Spleen (tissue), 11 donors: ENCODE measurements around the gene MACROD2. TPM values are rescaled to one million over a fixed set of nuclear protein-coding genes. Genes with fewer than 3 reads are reported as not detected.
"Not testable (repeated sequence)": the region's sequence is repeated elsewhere in the genome, so short reads cannot be mapped to it uniquely, and the experiment has no call there.

Source experiments
- DNase-seq: peaks from one replicate; pipeline ENCODE4 v3.0.0-alpha.2; 2020
- H3K27ac ChIP-seq, 8 donors: fragments of 200-600 bp; sonication (generic) in 7 of 8; 1 replicate in 4 of 8; 2 replicates in 4 of 8; pipeline versions ENCODE4 v1.5.0 to v1.8.0; 2016 to 2021; ENCODE audit warnings: inconsistent platforms in 4 of 8, mild to moderate bottlenecking in 4 of 8, moderate library complexity in 1 of 8
- H3K27me3 ChIP-seq, 7 donors: fragments of 200-600 bp; sonication (generic) in 6 of 7; replicated peaks in 1 of 7; 1 replicate in 4 of 7; 2 replicates in 3 of 7; pipeline versions ENCODE4 v1.5.0 to v1.8.0; 2016 to 2021; ENCODE audit warnings: inconsistent platforms in 3 of 7, mild to moderate bottlenecking in 1 of 7
- H3K36me3 ChIP-seq, 6 donors: fragments of 200-600 bp; sonication (generic) in 5 of 6; 1 replicate in 4 of 6; 2 replicates in 2 of 6; pipeline versions ENCODE4 v1.5.0 to v1.8.0; 2016 to 2021; ENCODE audit warnings: inconsistent platforms in 2 of 6
- H3K4me1 ChIP-seq, 6 donors: fragments of 200-600 bp; sonication (generic) in 5 of 6; 1 replicate in 3 of 6; 2 replicates in 3 of 6; pipeline versions ENCODE4 v1.5.0 to v1.8.0; 2016 to 2021; ENCODE audit warnings: inconsistent platforms in 3 of 6
- H3K4me3 ChIP-seq, 8 donors: fragments of 200-600 bp; sonication (generic) in 7 of 8; 1 replicate in 4 of 8; 2 replicates in 4 of 8; pipeline versions ENCODE4 v1.5.0 to v1.8.0; 2016 to 2021; ENCODE audit warnings: inconsistent platforms in 4 of 8, mild to moderate bottlenecking in 4 of 8, moderate library complexity in 2 of 8
- H3K9me3 ChIP-seq, 8 donors: fragments of 200-600 bp; sonication (generic) in 7 of 8; 1 replicate in 4 of 8; 2 replicates in 4 of 8; pipeline versions ENCODE4 v1.5.0 to v1.8.0; 2016 to 2021; ENCODE audit warnings: inconsistent platforms in 4 of 8
- CTCF ChIP-seq, 11 experiments: fragments of 200-600 bp in 7 of 11; fragments of 450-650 bp in 4 of 11; sonication (generic) in 4 of 11; IDR thresholded peaks in 8 of 11; conservative IDR thresholded peaks in 3 of 11; 1 replicate in 7 of 11; 2 replicates in 4 of 11; pipeline versions ENCODE4 v1.4.0 to v1.8.0; 2016 to 2021; ENCODE audit warnings: antibody characterized with exemption in 11 of 11, inconsistent platforms in 4 of 11, mild to moderate bottlenecking in 1 of 11
- POLR2A ChIP-seq, 3 donors: fragments of 450-650 bp; IDR thresholded peaks; one replicate each; pipeline ENCODE4 v1.5.1; 2017; ENCODE audit warnings: antibody characterized with exemption in 3 of 3, mild to moderate bottlenecking in 1 of 3
- POLR2AphosphoS5 ChIP-seq, 3 donors: sonication (generic); formaldehyde crosslinking; IDR thresholded peaks; one replicate each; pipeline ENCODE4 v1.5.1; 2017; ENCODE audit warnings: antibody characterized with exemption in 3 of 3
- WGBS, 5 donors: extraction: QIAGEN DNeasy Blood & Tissue Kit in 3 of 5; methylation state at CpG; one replicate each; pipeline versions ENCODE4 v1.1.5 to v1.1.7; 2013 to 2018; 5-methylcytosine and 5-hydroxymethylcytosine counted together
- intact Hi-C: fragments of 100-400 bp; cut with DNase I; formaldehyde crosslinking; loops from one replicate; pipeline ENCODE4 v1.15.0; 2023; ENCODE audit warnings: low total_unique reads
- polyA plus RNA-seq, 3 donors: library from polyadenylated mRNA; stranded (reverse); fragments of 200-250 nt; gene quantifications; one replicate each; pipeline ENCODE4 v1.2.1, GENCODE V29; 2013
- total RNA-seq, 7 donors: library from RNA; depleted of rRNA in 3 of 7; stranded (reverse); fragments of >200 nt in 3 of 7; fragmentation: NEBNext Ultra II Directional in 4 of 7; extraction: Animal tissue kit (Norgen Biotek cat#: 25700) in 4 of 7; gene quantifications; one replicate each; pipeline versions ENCODE4 v1.1.0 to v1.2.1, GENCODE V29; 2016 to 2021
- donor health status: healthy with polysubstance abuse.
- donor health status: DM: no; HTN: no; CAD: no; lungs with moderate emphysema.
- donor health status: DM: no; HTN: no; CAD: no.
- donor health status: Bipolar disorder and iron deficiency.
- donor health status: healthy.
- donor health status: DM: no; HTN: no; CAD: no.
- donor health status: DM: yes; HTN: yes; CAD: no.

MACROD2 gene
- total and polyA plus RNA-seq, 10 donors, result 1.5 to 4.7 (median 3.4) TPM

GRCh38 chr20:15520930-15521524, 1525.7 kb downstream of the MACROD2 start:
- Histone ChIP-seq H3K27ac (no peak overlapping the region), H3K9me3 (peaks cover 0 to 3% (median 0%) of the 10 kb centered on the region in 8 donors), H3K36me3 (no peaks in the 10 kb centered on the region), H3K4me1 (no peaks in the 10 kb centered on the region), H3K4me3 (no peak overlapping the region), H3K27me3 (no peaks in the 10 kb centered on the region)
- 80 to 92% (median 84%) methylated on average over 6 of the region's 6 CpGs for WGBS, 5 donors
- TF ChIP-seq POLR2AphosphoS5 (IDR thresholded peaks at IDR 0.05), result no peak
- TF ChIP-seq POLR2A (IDR thresholded peaks at IDR 0.05), result no peak
- TF ChIP-seq CTCF (IDR thresholded peaks at IDR 0.05 in 8 of 11, conservative IDR thresholded peaks at IDR 0.05 in 3 of 11), result no peak
- DNase-seq, result no peak
- intact Hi-C loops, result no loop called here

GRCh38 chr20:15523400-15523799, 1528.1 kb downstream of the MACROD2 start:
- Histone ChIP-seq H3K27ac (no peak overlapping the region), H3K4me3 (no peak overlapping the region), H3K9me3 (peaks cover 0 to 8% (median 0%) of the 10 kb centered on the region in 8 donors), H3K36me3 (no peaks in the 10 kb centered on the region), H3K27me3 (no peaks in the 10 kb centered on the region), H3K4me1 (no peaks in the 10 kb centered on the region)
- DNase-seq, result no peak
- intact Hi-C loops, result no loop called here
- WGBS, 5 donors, result 55 to 88% (median 85%) methylated on average over 3 of the region's 3 CpGs
- no peak for TF ChIP-seq POLR2A (IDR thresholded peaks at IDR 0.05)

GRCh38 chr20:15528391-15529111, 1533.2 kb downstream of the MACROD2 start:
- 67 to 77% (median 73%) methylated on average over 4 of the region's 4 CpGs for WGBS, 5 donors
- H3K27me3 ChIP-seq, result no peaks in the 10 kb centered on the region
- H3K27ac ChIP-seq, result no peak overlapping the region
- intact Hi-C loops, result no loop called here
- no peaks in the 10 kb centered on the region for H3K36me3 ChIP-seq
- no peak for DNase-seq
- no peak for TF ChIP-seq POLR2AphosphoS5 (IDR thresholded peaks at IDR 0.05)
- no peaks in the 10 kb centered on the region for H3K4me1 ChIP-seq
- peaks cover 0 to 5% (median 0%) of the 10 kb centered on the region in 8 donors for H3K9me3 ChIP-seq
- no peak overlapping the region for H3K4me3 ChIP-seq

GRCh38 chr20:15535863-15536262, 1540.5 kb downstream of the MACROD2 start:
- no peaks in the 10 kb centered on the region for H3K4me1 ChIP-seq
- intact Hi-C loops, result no loop called here
- TF ChIP-seq POLR2A (IDR thresholded peaks at IDR 0.05) (no peak), POLR2AphosphoS5 (IDR thresholded peaks at IDR 0.05) (no peak), CTCF (IDR thresholded peaks at IDR 0.05 in 8 of 11, conservative IDR thresholded peaks at IDR 0.05 in 3 of 11) (no peak)
- 84 to 97% (median 91%) methylated on average over 3 of the region's 3 CpGs for WGBS, 5 donors
- no peak overlapping the region for H3K27ac ChIP-seq
- peaks cover 0 to 5% (median 0%) of the 10 kb centered on the region in 8 donors for H3K9me3 ChIP-seq
- no peaks in the 10 kb centered on the region for H3K36me3 ChIP-seq
- H3K27me3 ChIP-seq, result no peaks in the 10 kb centered on the region
- H3K4me3 ChIP-seq, result no peak overlapping the region
- DNase-seq, result no peak

- DNase-seq, result not testable (repeated sequence)
Observed at GRCh38 chr20:15537200-15537599, 1541.9 kb downstream of the MACROD2 start.

More at GRCh38 chr20:15537200-15537599, 1541.9 kb downstream of the MACROD2 start:
- H3K27me3 ChIP-seq, H3K36me3 ChIP-seq, intact Hi-C loops, H3K9me3 ChIP-seq, H3K27ac ChIP-seq, H3K4me1 ChIP-seq, H3K4me3 ChIP-seq: not testable (repeated sequence)
- WGBS, 5 donors, result 88 to 100% (median 92%) methylated on average over 1 of the region's 1 CpG
